HL-60 (cell line): ENCODE measurements around the gene SOX6.

Source experiments
- CTCF ChIP-seq: IDR thresholded peaks from one replicate; pipeline ENCODE4 v1.5.1; 2011; ENCODE audit warnings: low read length, control low read depth, inconsistent platforms; ENCODE audit not compliant: insufficient read depth
- GABPA ChIP-seq: IDR thresholded peaks from 2 replicates; pipeline ENCODE4 v1.6.1; 2012; ENCODE audit warnings: low read depth
- REST ChIP-seq: IDR thresholded peaks from 2 replicates; pipeline ENCODE4 v1.6.1; 2012; ENCODE audit warnings: low read depth; ENCODE audit not compliant: insufficient replicate concordance

GRCh38 chr11:16217631-16218030, 138.7 kb downstream of the SOX6 start:
- TF ChIP-seq GABPA: no peak
- TF ChIP-seq REST: no peak
- TF ChIP-seq CTCF: no peak
